GM18511 (cell line): ENCODE data around the gene ASB18.

Experiments
- ATAC-seq: cut with Tn5 transposase; IDR thresholded peaks from one replicate; pipeline ENCODE4 v1.9.1; 2021; ENCODE audit warnings: mild to moderate bottlenecking, moderate library complexity; ENCODE audit not compliant: unreplicated experiment

ASB18 gene

GRCh38 chr2:236176951-236177350 is 87.3 kb downstream of the ASB18 start:
- no peak for ATAC-seq

GRCh38 chr2:236176417-236176816 is 87.8 kb downstream of the ASB18 start:
- ATAC-seq: no peak

- no peak for ATAC-seq
These were observed 88.6 kb downstream of the ASB18 start for GRCh38 chr2:236175548-236176150.

- no peak for ATAC-seq
These were observed 90.2 kb downstream of the ASB18 start for GRCh38 chr2:236173729-236174607.

GRCh38 chr2:236173036-236173728 is 91.0 kb downstream of the ASB18 start:
- no peak for ATAC-seq

- ATAC-seq: no peak
These were observed 91.8 kb downstream of the ASB18 start for GRCh38 chr2:236172255-236173035.

- no peak for ATAC-seq
These were observed 92.4 kb downstream of the ASB18 start for GRCh38 chr2:236171680-236172254.

- ATAC-seq: no peak
These were observed 93.0 kb downstream of the ASB18 start for GRCh38 chr2:236171181-236171679.

GRCh38 chr2:236170590-236171165 is 93.5 kb downstream of the ASB18 start:
- no peak for ATAC-seq

GRCh38 chr2:236169741-236170589 is 94.2 kb downstream of the ASB18 start:
- no peak for ATAC-seq

- ATAC-seq: no peak
These were observed 95.0 kb downstream of the ASB18 start for GRCh38 chr2:236169151-236169721.

GRCh38 chr2:236168110-236169080 is 95.8 kb downstream of the ASB18 start, which contains the start of gene GBX2:
GBX2 (minus strand) TSS chr2:236168386; CDS start chr2:236167971, 415 bp downstream.
- no peak for ATAC-seq

- ATAC-seq: no peak
These were observed 96.7 kb downstream of the ASB18 start for GRCh38 chr2:236167297-236168109.

- ATAC-seq: no peak
These were observed 97.4 kb downstream of the ASB18 start for GRCh38 chr2:236166796-236167296.

- ATAC-seq: no peak
These were observed 98.1 kb downstream of the ASB18 start for GRCh38 chr2:236165842-236166795.
